Measurements from ENCODE around the gene MS4A4A.

MS4A4A gene

DNA sequence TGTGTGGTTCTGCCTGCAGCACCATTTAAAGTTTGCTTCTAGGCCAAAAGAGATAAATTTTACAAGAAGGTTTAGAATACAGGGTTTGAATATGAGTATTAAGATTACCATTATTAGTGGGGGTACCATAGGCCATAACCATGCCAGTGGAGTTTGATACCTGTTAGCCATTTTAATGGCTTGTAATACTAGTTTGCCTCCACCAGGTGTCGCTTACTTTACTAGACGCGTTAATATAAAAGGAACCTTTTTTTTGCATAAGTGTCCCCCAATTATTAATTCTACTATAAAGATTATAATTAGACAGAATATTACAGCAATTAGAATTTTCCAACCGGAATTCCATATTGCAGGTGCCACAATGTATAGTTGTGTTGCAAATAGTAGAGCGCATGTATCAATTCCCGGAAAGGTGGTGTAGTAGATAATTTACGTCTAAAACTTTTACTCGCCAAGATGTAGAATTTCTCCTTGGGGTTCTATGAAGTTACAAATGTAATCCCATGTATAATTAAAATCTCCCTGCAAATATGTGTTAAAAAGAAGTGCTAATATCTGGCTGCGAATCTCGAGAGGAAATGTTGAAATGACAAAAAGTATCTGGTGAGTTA lies 62.7 kb downstream of the MS4A4A start:
- TF ChIP-seq, protein P1, sequence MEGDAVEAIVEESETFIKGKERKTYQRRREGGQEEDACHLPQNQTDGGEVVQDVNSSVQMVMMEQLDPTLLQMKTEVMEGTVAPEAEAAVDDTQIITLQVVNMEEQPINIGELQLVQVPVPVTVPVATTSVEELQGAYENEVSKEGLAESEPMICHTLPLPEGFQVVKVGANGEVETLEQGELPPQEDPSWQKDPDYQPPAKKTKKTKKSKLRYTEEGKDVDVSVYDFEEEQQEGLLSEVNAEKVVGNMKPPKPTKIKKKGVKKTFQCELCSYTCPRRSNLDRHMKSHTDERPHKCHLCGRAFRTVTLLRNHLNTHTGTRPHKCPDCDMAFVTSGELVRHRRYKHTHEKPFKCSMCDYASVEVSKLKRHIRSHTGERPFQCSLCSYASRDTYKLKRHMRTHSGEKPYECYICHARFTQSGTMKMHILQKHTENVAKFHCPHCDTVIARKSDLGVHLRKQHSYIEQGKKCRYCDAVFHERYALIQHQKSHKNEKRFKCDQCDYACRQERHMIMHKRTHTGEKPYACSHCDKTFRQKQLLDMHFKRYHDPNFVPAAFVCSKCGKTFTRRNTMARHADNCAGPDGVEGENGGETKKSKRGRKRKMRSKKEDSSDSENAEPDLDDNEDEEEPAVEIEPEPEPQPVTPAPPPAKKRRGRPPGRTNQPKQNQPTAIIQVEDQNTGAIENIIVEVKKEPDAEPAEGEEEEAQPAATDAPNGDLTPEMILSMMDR (IDR thresholded peaks at IDR 0.05; ENCODE audit: low read depth, low read length), result peak; percentile 22
- H3K4me3 ChIP-seq (ENCODE audit: low read depth, low read length), result no peak overlapping the region
- no peak for DNase-seq (ENCODE audit: low read depth, low spot score)
- in situ Hi-C loops (cut with HindIII; ENCODE audit: low sequenced_read_pairs), result no loop called here

DNA sequence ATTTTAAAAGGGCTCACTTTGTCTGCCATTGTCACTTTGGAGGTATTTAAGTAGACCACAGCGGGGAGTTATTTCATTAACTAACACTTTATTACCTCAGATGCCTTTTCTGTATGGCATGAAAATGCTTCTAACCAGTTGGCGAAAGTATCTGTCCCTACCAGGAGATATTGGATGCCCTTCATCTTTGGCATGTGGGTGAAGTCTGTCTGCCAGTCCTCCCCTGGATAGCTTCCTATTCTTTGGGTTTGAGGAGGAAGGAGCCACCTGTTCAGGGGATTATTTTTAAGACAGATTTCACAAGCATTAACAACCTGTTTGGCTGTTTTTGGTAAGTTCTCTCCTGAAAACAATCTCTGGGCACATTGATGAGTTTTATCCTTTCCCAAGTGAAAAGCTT lies 63.7 kb downstream of the MS4A4A start:
- no peak for DNase-seq (ENCODE audit: low read depth, low spot score)
- TF ChIP-seq, protein P1 (IDR thresholded peaks at IDR 0.05; ENCODE audit: low read depth, low read length), result no peak
- no peak overlapping the region for H3K4me3 ChIP-seq (ENCODE audit: low read depth, low read length)
- in situ Hi-C loops (cut with HindIII; ENCODE audit: low sequenced_read_pairs), result no loop called here

- in situ Hi-C loops (cut with HindIII; ENCODE audit: low sequenced_read_pairs), result no loop called here
- H3K4me3 ChIP-seq (ENCODE audit: low read depth, low read length), result no peak overlapping the region
- DNase-seq (ENCODE audit: low read depth, low spot score), result no peak
- TF ChIP-seq, protein P1 (IDR thresholded peaks at IDR 0.05; ENCODE audit: low read depth, low read length), result no peak
Observed at GRCh38 chr11:60345489-60345888, 65.0 kb downstream of the MS4A4A start.

DNA sequence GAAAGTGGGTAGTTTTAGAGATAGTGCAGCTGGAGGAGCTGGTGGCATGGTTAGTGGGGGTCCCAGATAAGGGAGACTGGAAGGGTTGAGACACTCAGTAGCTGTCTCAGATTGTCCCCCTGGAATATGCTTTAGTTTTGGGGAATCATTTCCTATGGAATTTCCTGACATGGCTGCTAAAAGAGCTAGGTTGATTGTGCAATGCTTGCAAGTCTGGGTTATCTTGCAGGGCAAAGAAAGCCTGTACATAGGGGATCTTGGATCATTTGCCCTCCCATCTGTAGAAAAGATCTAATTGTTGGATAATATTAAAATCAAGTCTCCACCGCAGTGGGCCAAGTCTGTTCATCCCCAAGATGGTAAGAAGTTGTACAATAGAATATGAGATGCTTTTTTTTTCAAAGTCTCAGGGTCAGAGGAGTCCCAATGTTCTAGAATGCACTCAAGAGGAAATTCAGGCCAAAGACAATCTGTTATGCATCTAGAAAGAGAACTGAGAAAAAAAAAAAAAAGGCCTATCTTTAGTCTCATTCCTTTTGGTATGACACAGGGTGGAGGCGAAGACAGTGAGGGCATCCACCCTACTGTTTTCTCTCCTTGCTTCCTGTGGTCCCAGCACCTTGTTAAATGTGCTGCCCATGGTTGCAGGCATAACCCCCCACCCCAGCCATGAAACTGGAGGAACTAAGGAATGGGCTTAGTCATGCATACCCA lies 66.8 kb downstream of the MS4A4A start:
- in situ Hi-C loops (cut with HindIII; ENCODE audit: low sequenced_read_pairs), result no loop called here
- TF ChIP-seq, protein P1 (IDR thresholded peaks at IDR 0.05; ENCODE audit: low read depth, low read length), result no peak
- H3K4me3 ChIP-seq (ENCODE audit: low read depth, low read length), result no peak overlapping the region
- DNase-seq (ENCODE audit: low read depth, low spot score), result no peak

DNA sequence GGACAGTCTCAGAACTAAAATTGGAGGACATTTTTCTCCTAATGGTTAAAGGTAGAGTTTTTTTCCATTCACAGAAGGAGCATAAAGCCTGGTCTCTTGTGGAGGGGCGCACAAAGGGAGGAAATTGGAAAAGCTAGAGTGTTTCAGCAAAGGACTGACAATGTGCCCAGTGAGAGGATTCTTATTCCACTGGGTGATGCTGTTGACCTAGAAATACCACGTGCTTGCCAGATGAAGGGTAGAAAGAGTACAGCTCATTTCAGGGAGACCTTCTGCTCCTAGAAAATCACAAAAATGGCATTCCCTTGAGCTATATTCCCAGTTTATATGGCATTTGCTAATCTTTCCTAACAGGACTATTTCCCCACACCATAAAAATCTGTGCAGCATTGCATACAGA lies 67.7 kb downstream of the MS4A4A start:
- TF ChIP-seq, protein P1 (IDR thresholded peaks at IDR 0.05; ENCODE audit: low read depth, low read length), result no peak
- in situ Hi-C loops (cut with HindIII; ENCODE audit: low sequenced_read_pairs), result no loop called here
- no peak for DNase-seq (ENCODE audit: low read depth, low spot score)
- no peak overlapping the region for H3K4me3 ChIP-seq (ENCODE audit: low read depth, low read length)

DNA sequence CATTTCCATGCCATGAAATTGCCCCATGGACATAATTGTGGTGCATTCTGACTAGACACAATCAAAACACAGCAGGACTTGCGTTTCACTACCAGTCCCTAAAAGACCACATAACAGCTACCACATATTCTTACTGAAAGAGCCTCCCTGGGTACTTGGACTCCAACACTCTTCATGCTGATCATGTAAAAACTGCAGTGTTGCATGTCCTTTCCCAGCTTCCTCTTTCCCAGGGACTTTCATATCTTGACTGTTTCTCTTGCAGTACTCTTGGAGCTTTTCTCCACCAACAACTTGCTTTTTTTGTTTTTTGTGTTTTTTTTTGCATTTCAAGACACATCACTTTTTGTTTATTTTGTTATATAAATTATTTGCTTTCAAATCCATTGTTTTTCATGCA lies 69.5 kb downstream of the MS4A4A start:
- DNase-seq (ENCODE audit: low read depth, low spot score), result no peak
- in situ Hi-C loops (cut with HindIII; ENCODE audit: low sequenced_read_pairs), result no loop called here
- no peak overlapping the region for H3K4me3 ChIP-seq (ENCODE audit: low read depth, low read length)
- TF ChIP-seq, protein P1 (IDR thresholded peaks at IDR 0.05; ENCODE audit: low read depth, low read length), result no peak
